GDM1 (cell line): Measurements from ENCODE around the gene RTN4R.

Experiments used
- DNase-seq: peaks from one replicate; lab custom pipeline; 2025; lab: John Stamatoyannopoulos, UW

RTN4R gene

DNA sequence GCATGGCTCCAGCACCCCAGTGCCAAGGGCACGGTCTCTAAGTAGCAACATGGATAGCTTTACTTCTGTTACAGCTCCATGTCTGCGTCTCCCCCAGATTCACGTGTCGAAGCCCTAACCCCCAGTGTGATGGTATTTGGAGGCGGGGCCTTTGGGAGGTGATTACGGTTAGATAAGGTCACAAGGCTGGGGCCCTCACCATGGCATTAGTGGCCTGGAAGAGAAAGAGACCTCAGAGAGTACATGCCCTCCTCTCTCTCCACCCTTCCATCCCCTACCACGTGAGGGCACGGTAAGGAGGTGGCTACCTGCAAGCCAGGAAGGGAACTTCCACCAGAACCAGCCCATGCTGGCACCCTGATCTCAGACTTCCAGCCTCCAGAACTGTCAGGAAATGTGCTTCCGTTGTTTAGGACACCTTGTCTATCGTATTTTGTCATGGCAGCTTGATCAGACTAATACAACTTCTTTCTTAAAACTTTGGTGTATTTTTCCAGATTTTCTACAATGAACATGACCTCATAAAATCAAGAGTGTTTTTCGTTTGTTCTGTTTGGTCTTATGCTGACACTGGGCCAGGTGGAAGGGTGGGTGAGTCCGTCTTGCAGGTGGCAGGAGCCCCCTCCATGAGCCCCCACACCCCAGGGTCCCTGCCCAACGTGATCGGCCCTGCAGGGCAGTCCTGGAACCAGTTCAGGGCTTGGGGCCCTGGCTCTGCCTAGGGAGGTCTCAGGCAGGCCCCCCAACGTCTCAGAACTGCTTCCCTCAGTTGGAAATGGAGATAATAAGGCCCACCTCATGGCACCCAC is 10.7 kb downstream of the RTN4R start:
- no peak for DNase-seq

DNA sequence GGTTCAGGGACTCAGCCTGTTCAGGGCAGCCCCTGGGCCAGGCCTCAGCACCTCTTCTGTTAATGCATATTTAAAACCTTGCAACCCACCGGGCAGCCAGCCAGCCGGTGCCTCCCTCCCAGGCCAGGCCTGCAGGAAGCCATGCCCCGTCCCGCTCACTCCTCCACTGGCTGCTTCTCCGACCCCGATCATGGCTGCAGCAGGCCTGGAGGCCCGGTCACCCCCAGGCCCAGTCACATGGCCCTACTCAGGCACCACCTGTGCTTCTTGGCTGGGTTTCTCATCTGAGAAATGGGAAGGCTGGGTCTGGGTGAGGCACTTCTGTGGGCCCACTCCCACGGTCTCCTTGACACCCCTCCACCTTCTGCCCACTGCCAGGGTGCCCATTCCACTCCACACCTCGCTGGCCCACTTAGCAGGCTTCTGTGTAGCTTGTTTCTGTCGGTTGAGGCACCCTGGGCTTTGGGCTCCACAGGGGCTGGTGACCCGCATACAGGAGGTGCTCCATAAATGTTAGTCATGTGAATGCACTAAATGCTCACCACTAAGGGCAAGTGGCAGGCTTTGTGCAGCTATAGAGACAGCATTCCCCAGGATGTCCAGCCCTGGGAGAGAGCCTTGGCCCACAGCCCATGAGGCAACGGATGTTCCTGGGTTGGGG is 11.4 kb downstream of the RTN4R start:
- no peak for DNase-seq

GRCh38 chr22:20256027-20256426 is 12.1 kb downstream of the RTN4R start:
- no peak for DNase-seq

- no peak for DNase-seq
Observed at GRCh38 chr22:20254975-20255946, 12.9 kb downstream of the RTN4R start.

DNA sequence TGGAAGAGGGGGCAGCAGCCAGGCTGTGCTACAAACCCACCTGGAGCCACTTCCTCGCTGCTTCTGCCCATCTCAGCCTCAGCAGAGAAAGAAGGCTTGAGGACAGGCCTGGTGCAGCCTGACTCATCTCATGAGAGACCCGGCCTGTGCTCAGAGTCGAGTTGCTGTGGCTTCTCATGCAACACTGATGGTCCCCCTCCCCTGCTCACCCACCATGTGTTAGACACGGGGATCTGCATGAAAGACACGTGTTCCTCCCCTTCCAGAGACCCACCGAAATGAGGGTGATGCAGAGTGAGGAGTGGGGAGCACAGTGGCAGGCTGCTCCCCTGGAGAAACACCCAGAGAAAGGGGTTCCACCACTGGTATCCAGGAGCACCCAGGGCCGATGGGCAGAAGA is 15.0 kb downstream of the RTN4R start:
- no peak for DNase-seq

DNA sequence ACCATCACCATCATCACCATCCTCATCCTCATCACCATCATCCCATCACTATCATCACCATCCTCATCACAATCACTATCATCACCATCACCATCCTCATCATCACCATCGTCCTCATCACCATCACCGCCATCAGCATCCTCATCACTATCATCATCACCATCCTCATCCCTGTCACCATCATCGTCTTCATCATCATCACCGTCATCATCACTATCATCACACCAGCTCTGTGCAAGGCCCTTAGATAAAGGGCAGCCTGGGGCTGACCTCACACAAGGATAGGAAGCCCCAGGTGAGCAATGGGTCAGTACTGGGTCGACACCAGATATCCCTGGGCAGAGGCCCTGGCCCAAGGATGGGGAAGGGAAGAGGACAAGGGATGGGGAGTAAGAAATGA is 16.1 kb downstream of the RTN4R start:
- no peak for DNase-seq

DNA sequence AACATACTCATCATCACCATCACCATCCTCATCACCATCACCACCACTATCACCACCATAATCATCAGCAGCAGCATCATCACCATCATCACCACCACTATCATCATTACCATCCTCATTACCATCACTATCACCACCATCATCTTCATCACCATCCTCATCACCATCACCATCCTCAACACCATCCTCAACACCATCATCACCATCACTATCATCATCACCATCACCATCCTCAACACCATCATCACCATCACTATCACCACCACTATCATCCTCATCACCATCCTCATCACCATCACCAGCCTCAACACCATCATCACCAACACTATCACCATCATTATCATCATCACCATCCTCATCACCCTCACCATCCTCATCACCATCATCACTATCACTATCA is 16.6 kb downstream of the RTN4R start:
- no peak for DNase-seq

DNA sequence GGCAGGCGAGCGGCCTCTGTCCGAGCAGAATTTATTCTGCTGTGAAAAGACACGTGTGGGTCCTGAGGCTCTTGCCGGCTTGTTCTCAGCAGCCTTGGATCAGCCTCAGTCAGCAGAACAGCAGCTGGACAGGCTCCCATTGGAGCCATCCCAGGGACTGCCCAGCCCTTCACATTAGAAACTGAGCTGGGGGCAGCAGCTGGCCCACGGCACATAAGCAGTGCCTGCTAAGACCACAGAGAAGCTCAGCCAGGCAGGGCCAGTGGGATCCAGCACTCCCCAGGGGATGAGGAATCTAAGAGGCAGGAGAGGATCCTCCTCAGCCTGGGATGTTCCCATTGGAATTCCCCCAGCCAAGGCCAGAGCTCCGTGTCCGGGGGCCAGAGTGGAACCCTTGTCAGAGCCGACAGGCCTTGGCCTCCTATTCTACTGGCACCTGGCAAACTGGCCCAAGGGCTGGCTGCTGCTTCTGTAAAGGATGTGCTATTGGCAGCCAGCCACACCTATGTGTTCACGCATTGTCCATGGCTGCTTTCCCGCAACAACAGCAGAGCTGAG is 18.2 kb downstream of the RTN4R start:
- no peak for DNase-seq

GRCh38 chr22:20248461-20248978 is 19.6 kb downstream of the RTN4R start:
- DNase-seq = no peak

- no peak for DNase-seq
Observed at GRCh38 chr22:20247608-20248171, 20.4 kb downstream of the RTN4R start.

DNA sequence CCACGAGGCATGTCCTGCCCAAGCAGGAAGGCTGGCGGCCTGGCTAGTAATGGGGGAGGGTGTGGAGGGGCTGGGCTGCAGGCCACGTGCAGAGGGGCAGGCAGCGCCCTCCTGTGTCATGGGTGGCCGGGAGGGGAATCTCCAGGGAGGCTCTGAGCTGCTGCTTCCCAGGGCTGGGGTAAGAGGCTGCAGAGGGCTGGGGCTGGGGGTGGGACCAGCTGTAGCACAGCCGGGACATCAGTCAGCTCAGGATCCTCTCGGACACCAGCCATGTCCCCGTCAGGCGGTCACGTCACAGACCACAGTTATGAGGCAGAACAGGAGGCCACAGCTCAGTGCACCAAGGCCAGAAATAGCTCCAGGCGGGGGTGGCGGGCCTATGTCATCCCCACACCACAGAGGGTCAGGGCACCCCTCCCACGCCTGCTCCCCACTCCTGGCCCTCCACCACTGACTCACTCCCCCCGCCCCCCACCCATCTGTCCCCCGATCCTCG is 21.1 kb downstream of the RTN4R start:
- no peak for DNase-seq

- no peak for DNase-seq
Observed at GRCh38 chr22:20246368-20247009, 21.6 kb downstream of the RTN4R start.

GRCh38 chr22:20245577-20246367 is 22.3 kb downstream of the RTN4R start:
- no peak for DNase-seq

- no peak for DNase-seq
Observed at GRCh38 chr22:20244691-20245576, 23.2 kb downstream of the RTN4R start.

GRCh38 chr22:20244250-20244648 is 23.9 kb downstream of the RTN4R start:
- DNase-seq = no peak

DNA sequence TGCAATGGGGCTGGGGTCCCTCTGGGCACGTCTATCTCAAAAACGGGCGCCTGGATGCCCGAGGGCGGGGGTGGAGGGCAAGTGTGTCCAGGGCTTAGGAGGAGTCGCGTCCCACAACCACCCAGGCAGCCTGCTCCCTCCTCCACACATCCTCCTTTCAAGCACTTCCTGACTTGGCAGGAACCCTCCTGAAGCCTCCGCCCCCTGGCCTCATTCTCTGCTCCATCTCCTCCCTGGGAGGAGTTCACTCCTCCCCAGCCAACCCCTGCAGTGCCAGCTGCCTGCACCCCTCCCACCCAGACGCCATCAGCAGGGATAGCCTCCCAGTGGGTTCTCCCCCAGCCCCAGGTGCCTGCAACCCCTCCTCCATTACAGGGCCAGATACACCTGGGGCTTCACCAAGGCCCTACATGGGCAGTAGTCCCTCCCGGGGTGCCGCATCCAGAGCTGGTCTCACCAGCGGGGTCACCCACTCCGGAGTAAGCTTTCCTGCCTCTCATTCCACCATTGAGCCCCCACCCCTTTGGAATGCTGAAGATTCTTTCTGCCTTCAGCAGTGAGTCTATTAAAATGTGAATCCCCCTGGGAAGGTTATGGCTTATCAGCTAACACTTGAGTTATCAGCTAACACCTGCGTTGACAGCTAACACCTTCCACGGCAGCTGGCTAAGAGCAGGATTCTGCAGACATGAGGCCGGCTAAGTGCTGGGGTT is 24.4 kb downstream of the RTN4R start:
- DNase-seq = peak; percentile 81

DNA sequence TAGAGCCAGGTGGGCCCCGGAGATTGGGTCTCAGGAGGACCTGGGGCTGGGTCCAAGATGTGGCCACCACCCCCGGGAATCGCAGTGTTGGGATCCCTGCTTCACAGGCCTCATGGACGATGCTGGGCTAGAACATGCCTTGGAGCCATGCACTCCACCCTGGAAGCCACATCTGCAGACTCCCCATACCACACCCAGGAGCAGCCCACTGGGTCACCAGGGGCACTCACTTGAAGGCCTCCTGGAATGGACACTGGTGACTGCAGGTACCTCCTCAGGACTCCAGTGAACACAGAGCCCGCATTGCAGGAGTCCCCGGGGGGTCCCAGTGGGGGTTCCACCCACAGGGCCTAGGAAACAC is 25.0 kb downstream of the RTN4R start:
- DNase-seq = no peak

DNA sequence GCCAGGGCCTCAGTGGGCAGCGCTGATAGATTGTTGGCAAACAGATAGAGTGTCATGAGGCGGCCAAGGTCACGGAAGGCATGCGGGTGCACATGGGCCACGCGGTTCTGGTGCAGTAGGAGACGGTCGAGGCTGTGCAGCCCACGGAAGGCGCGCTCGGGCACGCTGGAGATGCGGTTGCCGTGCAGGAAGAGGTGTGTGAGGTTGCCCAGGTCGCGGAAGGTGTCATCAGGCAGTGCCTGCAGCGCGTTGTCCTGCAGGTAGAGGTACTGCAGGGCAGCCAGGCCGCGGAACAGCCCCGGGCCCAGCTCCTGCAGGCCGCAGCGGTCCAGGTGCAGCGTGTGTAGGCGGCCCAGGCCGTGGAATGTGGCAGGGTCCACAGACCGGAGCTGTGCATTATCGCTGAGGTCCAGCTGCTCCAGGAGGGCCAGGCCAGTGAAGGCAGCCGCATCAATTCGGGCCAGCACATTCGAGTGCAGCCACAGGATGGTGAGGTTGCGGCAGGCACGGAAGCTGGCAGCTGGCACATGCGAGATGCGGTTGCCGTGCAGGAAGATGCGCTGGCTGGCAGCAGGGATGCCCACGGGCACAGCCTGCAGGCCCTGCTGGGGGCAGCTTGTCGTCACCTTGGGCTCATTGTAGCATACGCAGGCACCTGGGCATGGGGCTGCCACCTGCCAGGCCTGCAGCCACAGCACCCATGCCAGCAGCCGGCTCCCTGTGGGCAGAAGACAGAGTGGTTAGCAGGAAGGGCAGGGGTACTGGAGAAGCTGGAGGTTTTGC is 25.5 kb downstream of the RTN4R start:
- DNase-seq = no peak
